ENCODE measurements around the gene ABCF2. TPM values are rescaled to one million over a fixed set of nuclear protein-coding genes. Genes with fewer than 3 reads are reported as not detected.

Gene ABCF2
- total RNA-seq, 2 donors from 2014 or later, result 43.3 to 48.9 TPM

DNA sequence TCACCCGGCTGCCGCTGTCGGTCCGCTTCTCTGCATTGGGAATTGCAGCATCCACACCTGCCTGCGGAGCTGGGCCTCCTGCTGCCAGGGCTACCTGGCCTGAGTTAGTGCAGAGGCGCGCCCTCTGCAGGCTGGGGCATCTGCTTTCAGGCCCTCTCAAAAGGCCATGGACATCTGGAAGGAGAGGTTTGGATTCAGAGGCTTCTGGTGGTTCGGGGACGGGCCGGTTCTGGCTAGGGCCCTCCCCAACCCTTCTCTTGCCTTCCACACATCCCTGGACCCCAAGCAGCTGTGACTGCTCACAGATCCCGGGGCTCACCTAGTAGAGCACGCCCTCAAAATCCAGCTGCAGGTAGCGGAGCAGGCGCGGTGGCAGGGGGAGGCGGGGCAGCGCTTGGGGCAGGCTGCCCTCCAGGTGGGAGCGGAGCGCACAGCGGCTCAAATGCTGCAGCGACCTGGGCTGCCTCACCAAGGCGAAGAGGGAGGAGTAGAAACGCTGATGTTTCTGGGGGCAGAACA lies 51.2 kb downstream of the ABCF2 start:
- DNase-seq, result peak; percentile 68
- Mint-ChIP-seq H3K9me3 (peaks cover 19% of the 10 kb centered on the region), H3K4me1 (peaks cover 2% of the 10 kb centered on the region), H3K27ac (no peak overlapping the region), H3K27me3 (ENCODE audit: insufficient read depth) (peaks cover 82% of the 10 kb centered on the region), H3K36me3 (ENCODE audit: low read depth) (peaks cover 2% of the 10 kb centered on the region), H3K4me3 (no peak overlapping the region)
- TF ChIP-seq, protein P1, sequence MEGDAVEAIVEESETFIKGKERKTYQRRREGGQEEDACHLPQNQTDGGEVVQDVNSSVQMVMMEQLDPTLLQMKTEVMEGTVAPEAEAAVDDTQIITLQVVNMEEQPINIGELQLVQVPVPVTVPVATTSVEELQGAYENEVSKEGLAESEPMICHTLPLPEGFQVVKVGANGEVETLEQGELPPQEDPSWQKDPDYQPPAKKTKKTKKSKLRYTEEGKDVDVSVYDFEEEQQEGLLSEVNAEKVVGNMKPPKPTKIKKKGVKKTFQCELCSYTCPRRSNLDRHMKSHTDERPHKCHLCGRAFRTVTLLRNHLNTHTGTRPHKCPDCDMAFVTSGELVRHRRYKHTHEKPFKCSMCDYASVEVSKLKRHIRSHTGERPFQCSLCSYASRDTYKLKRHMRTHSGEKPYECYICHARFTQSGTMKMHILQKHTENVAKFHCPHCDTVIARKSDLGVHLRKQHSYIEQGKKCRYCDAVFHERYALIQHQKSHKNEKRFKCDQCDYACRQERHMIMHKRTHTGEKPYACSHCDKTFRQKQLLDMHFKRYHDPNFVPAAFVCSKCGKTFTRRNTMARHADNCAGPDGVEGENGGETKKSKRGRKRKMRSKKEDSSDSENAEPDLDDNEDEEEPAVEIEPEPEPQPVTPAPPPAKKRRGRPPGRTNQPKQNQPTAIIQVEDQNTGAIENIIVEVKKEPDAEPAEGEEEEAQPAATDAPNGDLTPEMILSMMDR (conservative IDR thresholded peaks at IDR 0.05), result peak; percentile 56
- no peaks in the 10 kb centered on the region for H3K4me1 ChIP-seq (ENCODE audit: control insufficient read depth, insufficient read depth, low read length)
- H3K4me3 ChIP-seq (ENCODE audit: low read length), result no peak overlapping the region
- H3K9ac ChIP-seq (ENCODE audit: extremely low read depth, low read length, poor library complexity, severe bottlenecking), result no peak overlapping the region
- H3K27me3 ChIP-seq (ENCODE audit: control insufficient read depth, insufficient read depth, low read length, poor library complexity, severe bottlenecking), result peaks cover 29% of the 10 kb centered on the region
- H3K36me3 ChIP-seq (ENCODE audit: control insufficient read depth, insufficient read depth, low read length), result no peaks in the 10 kb centered on the region
- H3K27ac ChIP-seq (ENCODE audit: low read depth, low read length), result no peak overlapping the region
- WGBS, 2 experiments (ENCODE audit: insufficient coverage in 1 of 2, insufficient read length in 1 of 2), result 87 to 94% methylated on average over 12 to 23 of the region's 23 CpGs
- H3K9me3 ChIP-seq (ENCODE audit: control insufficient read depth, low read length), result peaks cover 7% of the 10 kb centered on the region

DNA sequence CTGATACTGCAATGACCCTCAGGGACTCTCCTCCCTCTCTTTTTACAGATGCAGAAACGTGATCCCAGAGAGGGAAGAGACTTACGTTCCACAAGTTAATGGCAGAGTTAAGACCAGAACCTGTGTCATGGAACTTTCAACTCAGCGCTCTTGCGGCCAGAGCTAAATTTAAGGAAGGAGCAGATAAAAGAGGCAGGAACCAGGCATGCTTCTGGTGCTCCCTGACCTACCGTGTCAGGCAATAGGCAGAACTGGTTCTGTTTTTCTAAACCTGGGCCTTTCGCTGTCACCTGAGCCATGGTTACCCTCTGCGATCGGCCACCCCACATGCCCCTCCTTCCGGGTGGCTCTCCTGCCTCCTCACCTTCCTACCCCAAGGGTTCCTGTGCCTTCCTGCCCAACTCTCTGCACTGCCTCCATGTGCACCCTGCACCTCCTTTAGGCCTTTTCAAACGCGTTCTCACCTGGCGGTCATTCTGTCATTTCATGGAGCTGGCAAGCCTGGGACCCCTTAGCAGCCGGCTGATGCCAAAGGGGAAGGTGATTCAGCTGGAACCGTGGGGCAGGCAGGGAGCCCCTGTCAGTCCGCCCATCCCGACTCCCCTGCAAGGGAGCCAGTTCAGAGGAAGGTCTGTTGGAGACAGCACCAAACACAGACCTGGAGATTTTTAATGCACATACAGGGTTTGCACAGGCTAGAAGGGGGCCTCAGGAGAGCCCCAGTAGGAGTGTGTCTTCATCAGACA lies 51.8 kb downstream of the ABCF2 start:
- Histone ChIP-seq H3K36me3 (ENCODE audit: control insufficient read depth, insufficient read depth, low read length) (no peaks in the 10 kb centered on the region), H3K4me3 (ENCODE audit: low read length) (no peak overlapping the region), H3K27ac (ENCODE audit: low read depth, low read length) (no peak overlapping the region), H3K27me3 (ENCODE audit: control insufficient read depth, insufficient read depth, low read length, poor library complexity, severe bottlenecking) (peaks cover 34% of the 10 kb centered on the region), H3K4me1 (ENCODE audit: control insufficient read depth, insufficient read depth, low read length) (no peaks in the 10 kb centered on the region), H3K9me3 (ENCODE audit: control insufficient read depth, low read length) (peaks cover 7% of the 10 kb centered on the region), H3K9ac (ENCODE audit: extremely low read depth, low read length, poor library complexity, severe bottlenecking) (no peak overlapping the region)
- Mint-ChIP-seq H3K9me3 (peaks cover 19% of the 10 kb centered on the region), H3K4me3 (no peak overlapping the region), H3K27ac (no peak overlapping the region), H3K27me3 (ENCODE audit: insufficient read depth) (peaks cover 85% of the 10 kb centered on the region), H3K36me3 (ENCODE audit: low read depth) (peaks cover 2% of the 10 kb centered on the region), H3K4me1 (peaks cover 2% of the 10 kb centered on the region)
- DNase-seq, result no peak
- WGBS, 2 experiments (ENCODE audit: insufficient coverage in 1 of 2, insufficient read length in 1 of 2), result 88 to 95% methylated on average over 9 to 16 of the region's 16 CpGs
- TF ChIP-seq, protein P1 (conservative IDR thresholded peaks at IDR 0.05), result no peak

DNA sequence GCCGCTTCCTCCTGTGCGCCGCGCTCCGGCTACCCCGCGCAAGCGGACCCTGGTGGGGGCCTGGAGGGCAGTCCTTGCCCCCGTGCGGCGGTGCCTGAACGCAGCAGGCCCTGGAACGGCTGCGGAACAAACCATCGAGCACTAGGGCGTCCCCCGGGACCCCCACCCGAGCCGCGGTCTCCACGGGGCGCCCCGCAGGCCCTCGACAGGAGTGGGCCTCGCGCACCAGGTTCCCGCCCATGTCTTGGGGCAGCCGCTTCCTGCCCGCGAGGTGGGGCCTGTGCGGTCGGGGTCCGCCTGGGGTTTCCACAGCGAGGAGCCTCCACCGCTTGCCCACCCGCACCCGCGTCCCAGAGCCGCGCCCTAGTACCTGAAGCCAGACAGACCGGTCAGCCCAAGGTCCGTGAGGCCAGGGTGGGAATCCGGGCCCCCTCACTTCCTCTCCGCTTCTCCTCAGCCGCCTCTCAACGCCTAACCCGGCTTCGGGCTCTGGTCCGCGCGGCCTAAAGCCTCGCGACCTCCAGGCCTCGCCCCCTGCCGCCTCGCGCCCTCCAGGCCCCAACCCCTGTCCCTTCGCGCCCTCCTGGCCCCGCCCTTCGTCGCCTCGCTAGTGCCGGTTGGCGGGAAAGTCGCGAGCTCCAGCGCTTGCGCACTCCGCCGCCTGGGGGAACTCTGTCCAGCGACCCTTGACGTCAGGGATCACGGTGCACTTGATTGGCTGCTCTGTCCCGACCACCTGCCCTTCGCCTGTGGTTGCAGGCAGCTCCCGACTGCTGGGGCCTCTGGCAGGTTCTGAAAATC lies 52.6 kb downstream of the ABCF2 start:
- Histone ChIP-seq H3K9me3 (ENCODE audit: control insufficient read depth, low read length) (peaks cover 7% of the 10 kb centered on the region), H3K36me3 (ENCODE audit: control insufficient read depth, insufficient read depth, low read length) (no peaks in the 10 kb centered on the region), H3K4me1 (ENCODE audit: control insufficient read depth, insufficient read depth, low read length) (no peaks in the 10 kb centered on the region), H3K27me3 (ENCODE audit: control insufficient read depth, insufficient read depth, low read length, poor library complexity, severe bottlenecking) (peaks cover 42% of the 10 kb centered on the region), H3K4me3 (ENCODE audit: low read length) (no peak overlapping the region), H3K9ac (ENCODE audit: extremely low read depth, low read length, poor library complexity, severe bottlenecking) (no peak overlapping the region), H3K27ac (ENCODE audit: low read depth, low read length) (no peak overlapping the region)
- no peak for DNase-seq
- Mint-ChIP-seq H3K36me3 (ENCODE audit: low read depth) (peaks cover 2% of the 10 kb centered on the region), H3K27ac (no peak overlapping the region), H3K4me3 (no peak overlapping the region), H3K27me3 (ENCODE audit: insufficient read depth) (peaks cover 91% of the 10 kb centered on the region), H3K4me1 (no peaks in the 10 kb centered on the region), H3K9me3 (peaks cover 19% of the 10 kb centered on the region)
- TF ChIP-seq, protein P1 (conservative IDR thresholded peaks at IDR 0.05), result no peak
- 94 to 95% methylated on average over 60 to 77 of the region's 77 CpGs for WGBS, 2 experiments (ENCODE audit: insufficient coverage in 1 of 2, insufficient read length in 1 of 2)

Measured in endodermal cell (in vitro differentiated cells).